Left lung (tissue), 10 donors: ENCODE data around the gene RNF32. TPM values are rescaled to one million over a fixed set of nuclear protein-coding genes. Genes with fewer than 3 reads are reported as not detected.
"Not testable (repeated sequence)": the region's sequence is repeated elsewhere in the genome, so short reads cannot be mapped to it uniquely, and the experiment has no call there.

Source experiments
- ATAC-seq: fragments of 200-7000 bp; cut with Tn5 transposase; one replicate; pipeline ENCODE4 v1.9.1; 2020; ENCODE audit warnings: moderate library complexity
- DNase-seq, 4 donors: peaks; one replicate each; pipeline ENCODE4 v3.0.0-alpha.2; 2013 to 2020
- H3K27ac ChIP-seq, 2 donors: fragments of 200-600 bp; sonication (generic) in 1 of 2; one replicate each; pipeline versions ENCODE4 v1.5.0 to v1.8.0; 2020 to 2021
- H3K27me3 ChIP-seq, 2 donors: fragments of 200-600 bp; sonication (generic) in 1 of 2; one replicate each; pipeline versions ENCODE4 v1.5.0 to v1.8.0; 2020 to 2021
- H3K36me3 ChIP-seq, 2 donors: fragments of 200-600 bp; sonication (generic) in 1 of 2; one replicate each; pipeline versions ENCODE4 v1.5.0 to v1.8.0; 2020 to 2021
- H3K4me1 ChIP-seq, 2 donors: fragments of 200-600 bp; one replicate each; pipeline ENCODE4 v1.8.0; 2021
- H3K4me3 ChIP-seq, 2 donors: fragments of 200-600 bp; sonication (generic) in 1 of 2; one replicate each; pipeline versions ENCODE4 v1.5.0 to v1.8.0; 2020 to 2021; ENCODE audit warnings: mild to moderate bottlenecking in 1 of 2
- H3K9me3 ChIP-seq, 2 donors: fragments of 200-600 bp; sonication (generic) in 1 of 2; one replicate each; pipeline versions ENCODE4 v1.5.0 to v1.8.0; 2020 to 2021
- CTCF ChIP-seq, 2 donors: fragments of 200-600 bp; sonication (generic) in 1 of 2; IDR thresholded peaks; one replicate each; pipeline versions ENCODE4 v1.5.0 to v1.8.0; 2021; ENCODE audit warnings: antibody characterized with exemption in 2 of 2
- intact Hi-C, 2 donors: fragments of 100-400 bp; cut with DNase I; formaldehyde crosslinking; loops; one replicate each; pipeline versions ENCODE4 v1.11.2 to v1.14.2; 2022
- polyA plus RNA-seq, 6 donors: library from polyadenylated mRNA; unstranded; fragments of 120-200 nt; gene quantifications; one replicate each; pipeline ENCODE4 v1.2.1, GENCODE V29; 2013; ENCODE audit not compliant: insufficient read length in 6 of 6
- total RNA-seq, 2 donors: library from RNA; stranded (reverse); fragmentation: NEBNext Ultra II Directional; extraction: Animal tissue kit (Norgen Biotek cat#: 25700); gene quantifications; one replicate each; pipeline ENCODE4 v1.2.1, GENCODE V29; 2021
- donor health status: DM: no; HTN: yes; CAD: no.
- donor health status: DM: no; HTN: no; CAD: no.

RNF32 gene
- total and polyA plus RNA-seq, 8 donors, result 0.85 to 7.3 (median 5.1) TPM

- Histone ChIP-seq H3K4me1 (no peaks in the 10 kb centered on the region), H3K27ac (no peak overlapping the region), H3K4me3 (no peak overlapping the region), H3K27me3 (no peaks in the 10 kb centered on the region), H3K9me3 (peaks cover 0 to 28% of the 10 kb centered on the region in 2 donors), H3K36me3 (peaks cover 0 to 16% of the 10 kb centered on the region in 2 donors)
- TF ChIP-seq CTCF (IDR thresholded peaks at IDR 0.05), result no peak
- DNase-seq (no peak), ATAC-seq (no peak)
- intact Hi-C loops, result no loop called here
Observed at GRCh38 chr7:156693627-156694026, 53.1 kb downstream of the RNF32 start.

- not testable (repeated sequence) for ATAC-seq
Observed at GRCh38 chr7:156697283-156697682, 56.7 kb downstream of the RNF32 start.

GRCh38 chr7:156698512-156698911 is 57.9 kb downstream of the RNF32 start:
- H3K4me3 ChIP-seq, H3K27me3 ChIP-seq, ATAC-seq, H3K27ac ChIP-seq, intact Hi-C loops, DNase-seq, H3K4me1 ChIP-seq: not testable (repeated sequence)
- Histone ChIP-seq H3K36me3 (peaks cover 0 to 16% of the 10 kb centered on the region in 2 donors), H3K9me3 (peaks cover 0 to 34% of the 10 kb centered on the region in 2 donors)

More at GRCh38 chr7:156697283-156697682, 56.7 kb downstream of the RNF32 start:
- Histone ChIP-seq H3K36me3 (peaks cover 0 to 16% of the 10 kb centered on the region in 2 donors), H3K9me3 (peaks cover 0 to 34% of the 10 kb centered on the region in 2 donors)
- H3K27ac ChIP-seq, H3K4me1 ChIP-seq, H3K27me3 ChIP-seq, DNase-seq, H3K4me3 ChIP-seq, intact Hi-C loops: not testable (repeated sequence)

GRCh38 chr7:156701787-156702186 is 61.2 kb downstream of the RNF32 start:
- intact Hi-C loops, H3K27ac ChIP-seq, H3K27me3 ChIP-seq, H3K4me1 ChIP-seq, DNase-seq, H3K4me3 ChIP-seq, H3K36me3 ChIP-seq, ATAC-seq: not testable (repeated sequence)
- H3K9me3 ChIP-seq, result peaks cover 0 to 24% of the 10 kb centered on the region in 2 donors

GRCh38 chr7:156702399-156702798 is 61.8 kb downstream of the RNF32 start:
- intact Hi-C loops, result no loop called here

GRCh38 chr7:156703209-156703608 is 62.6 kb downstream of the RNF32 start:
- no peaks in the 10 kb centered on the region for H3K27me3 ChIP-seq
- intact Hi-C loops, result no loop called here

More at GRCh38 chr7:156702399-156702798, 61.8 kb downstream of the RNF32 start:
- H3K27ac ChIP-seq, result no peak overlapping the region
- no peak for DNase-seq
- no peak overlapping the region for H3K4me3 ChIP-seq
- H3K4me1 ChIP-seq, result no peaks in the 10 kb centered on the region
- H3K27me3 ChIP-seq, result no peaks in the 10 kb centered on the region
- no peak for ATAC-seq
- H3K9me3 ChIP-seq, result peaks cover 0 to 18% of the 10 kb centered on the region in 2 donors
- H3K36me3 ChIP-seq, result peaks cover 0 to 8% of the 10 kb centered on the region in 2 donors
- no peak for TF ChIP-seq CTCF (IDR thresholded peaks at IDR 0.05)

More at GRCh38 chr7:156703209-156703608, 62.6 kb downstream of the RNF32 start:
- TF ChIP-seq CTCF (IDR thresholded peaks at IDR 0.05), result no peak
- ATAC-seq (no peak), DNase-seq (no peak)
- Histone ChIP-seq H3K27ac (no peak overlapping the region), H3K4me1 (no peaks in the 10 kb centered on the region), H3K9me3 (peaks cover 0 to 12% of the 10 kb centered on the region in 2 donors), H3K36me3 (peaks cover 0 to 7% of the 10 kb centered on the region in 2 donors), H3K4me3 (no peak overlapping the region)
